Activated T-cell treated with anti-CD3 and anti-CD28 coated beads, Interleukin-2, amount 50 U/mL, for 4 hours (primary cell): ENCODE measurements around the gene LEMD1. TPM values are rescaled to one million over a fixed set of nuclear protein-coding genes. Genes with fewer than 3 reads are reported as not detected.
"Not testable (repeated sequence)": the region's sequence is repeated elsewhere in the genome, so short reads cannot be mapped to it uniquely, and the experiment has no call there.

Experiments used
- ATAC-seq, 2 donors: fragments of 200-7000 bp; cut with Tn5 transposase; one replicate each; pipeline ENCODE4 v1.10.0; 2021
- DNase-seq: peaks from one replicate; pipeline ENCODE4 v3.0.0-alpha.2; 2020
- H3K27me3 Mint-ChIP-seq: one replicate; pipeline ENCODE4 v1.8.0; 2021; ENCODE audit warnings: low read depth, mixed read lengths
- H3K36me3 Mint-ChIP-seq: one replicate; pipeline ENCODE4 v1.8.0; 2022; ENCODE audit warnings: mixed read lengths; ENCODE audit not compliant: insufficient read depth
- H3K4me1 Mint-ChIP-seq: one replicate; pipeline ENCODE4 v1.8.0; 2021; ENCODE audit warnings: low read depth, mixed read lengths
- H3K4me3 Mint-ChIP-seq: one replicate; pipeline ENCODE4 v1.8.0; 2021; ENCODE audit warnings: mild to moderate bottlenecking, moderate library complexity, mixed read lengths
- H3K9me3 Mint-ChIP-seq: one replicate; pipeline ENCODE4 v1.8.0; 2021; ENCODE audit warnings: mixed read lengths
- total RNA-seq, 3 donors: library from RNA; stranded (reverse); gene quantifications; one replicate each; pipeline ENCODE4 v1.2.1, GENCODE V29; 2021

Gene LEMD1
- total RNA-seq, 3 donors from 2014 or later, result 0.74 TPM; not detected in 2

DNA sequence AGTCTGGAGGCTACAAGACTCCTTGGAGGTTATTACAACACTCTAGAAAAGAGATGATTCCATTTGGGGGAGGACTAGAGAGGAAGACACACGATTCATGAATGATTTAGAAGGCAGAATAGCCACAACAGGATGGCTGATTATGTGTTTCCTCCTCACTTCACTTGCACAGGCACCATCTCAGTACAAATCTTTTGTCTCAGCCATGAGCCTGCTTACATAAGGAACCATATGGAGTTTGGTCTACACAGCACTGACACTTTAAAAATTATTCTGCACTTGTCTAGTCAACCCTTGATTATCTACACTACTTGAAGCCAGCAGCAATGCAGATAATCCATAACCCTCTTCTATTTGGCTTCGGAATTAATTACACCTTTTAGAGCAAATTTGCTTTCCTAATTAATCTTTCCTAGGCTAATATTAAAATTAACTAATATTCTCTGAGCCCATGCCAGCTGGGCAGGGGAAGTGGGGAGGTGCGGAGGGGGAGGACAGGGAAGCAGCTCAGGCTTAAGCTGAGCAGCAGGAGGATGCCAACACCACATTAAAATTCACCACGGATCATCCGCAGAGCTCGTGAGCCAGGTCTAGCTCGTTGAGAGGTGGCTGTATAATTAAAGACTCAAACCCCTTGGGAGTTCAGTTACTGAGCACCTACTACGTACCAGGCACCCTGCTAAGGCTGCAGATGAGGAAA, 3.2 kb upstream of the LEMD1 start:
- Mint-ChIP-seq H3K4me3 (no peak overlapping the region), H3K4me1 (peaks cover 2% of the 10 kb centered on the region), H3K36me3 (no peaks in the 10 kb centered on the region), H3K9me3 (no peaks in the 10 kb centered on the region), H3K27me3 (peaks cover 36% of the 10 kb centered on the region)
- ATAC-seq (no peak), DNase-seq (no peak)

DNA sequence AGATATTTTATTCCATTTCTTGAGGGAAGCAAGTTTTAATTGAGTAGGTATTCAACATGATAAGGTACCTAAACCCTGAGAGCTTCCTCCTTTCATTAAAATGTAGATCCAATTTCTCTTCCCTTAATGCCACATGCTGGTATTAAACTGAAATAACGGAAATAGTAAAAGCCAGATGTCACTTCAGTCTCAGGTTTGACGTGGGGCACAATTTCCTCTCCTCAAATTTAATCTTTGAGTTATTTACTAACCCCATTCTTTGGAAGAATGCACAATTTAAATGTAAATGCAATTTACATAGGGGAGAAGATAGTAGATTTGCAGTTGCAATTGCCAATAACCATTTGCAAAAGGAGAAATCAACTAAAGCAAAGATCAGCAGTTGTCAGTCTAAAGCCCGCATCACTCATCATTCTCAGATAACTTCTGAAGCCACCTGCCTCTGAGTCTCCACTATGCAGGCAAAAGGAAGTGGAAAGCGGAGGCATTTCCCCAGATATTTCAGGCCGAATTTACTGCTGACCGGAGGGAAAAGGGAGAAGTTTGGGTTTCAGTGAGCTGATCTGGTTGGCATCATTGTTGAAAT, 2.1 kb upstream of the LEMD1 start:
- no peak for ATAC-seq
- no peaks in the 10 kb centered on the region for H3K9me3 Mint-ChIP-seq
- no peaks in the 10 kb centered on the region for H3K4me1 Mint-ChIP-seq
- H3K27me3 Mint-ChIP-seq, result peaks cover 39% of the 10 kb centered on the region
- no peak overlapping the region for H3K4me3 Mint-ChIP-seq
- DNase-seq, result no peak
- H3K36me3 Mint-ChIP-seq, result no peaks in the 10 kb centered on the region

DNA sequence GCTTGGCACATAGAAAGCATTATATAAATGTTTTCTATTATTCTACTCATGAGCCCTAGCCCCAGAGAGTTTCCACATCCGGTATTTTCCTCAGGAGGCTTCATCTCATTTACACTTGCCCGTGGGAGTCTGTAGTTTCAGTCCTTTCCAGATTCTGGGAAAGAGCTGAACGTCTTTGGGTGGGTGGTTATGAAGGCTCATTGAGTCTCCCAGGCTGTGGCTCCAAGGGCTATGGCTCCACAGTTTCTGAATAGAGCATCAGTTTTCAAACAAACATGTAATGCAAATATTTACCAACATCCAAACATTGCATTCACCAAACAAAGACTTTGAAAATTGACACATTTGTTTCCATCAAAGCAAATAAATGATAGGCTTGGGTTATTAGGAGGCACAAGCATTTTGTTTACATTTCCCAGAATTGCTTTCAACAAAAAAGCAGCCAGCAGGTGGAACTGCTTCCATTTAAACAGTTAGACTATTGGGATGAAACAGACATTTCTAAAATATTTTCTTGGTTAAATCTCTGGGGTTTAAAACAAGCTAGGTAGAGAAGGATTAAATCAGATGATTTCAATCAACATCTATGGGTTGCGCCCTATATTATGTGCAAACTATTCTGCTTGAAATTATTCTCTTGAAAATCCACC, 1.3 kb upstream of the LEMD1 start:
- ATAC-seq, result no peak
- Mint-ChIP-seq H3K9me3 (no peaks in the 10 kb centered on the region), H3K4me1 (no peaks in the 10 kb centered on the region), H3K4me3 (no peak overlapping the region), H3K27me3 (peaks cover 39% of the 10 kb centered on the region), H3K36me3 (no peaks in the 10 kb centered on the region)
- DNase-seq, result no peak

DNA sequence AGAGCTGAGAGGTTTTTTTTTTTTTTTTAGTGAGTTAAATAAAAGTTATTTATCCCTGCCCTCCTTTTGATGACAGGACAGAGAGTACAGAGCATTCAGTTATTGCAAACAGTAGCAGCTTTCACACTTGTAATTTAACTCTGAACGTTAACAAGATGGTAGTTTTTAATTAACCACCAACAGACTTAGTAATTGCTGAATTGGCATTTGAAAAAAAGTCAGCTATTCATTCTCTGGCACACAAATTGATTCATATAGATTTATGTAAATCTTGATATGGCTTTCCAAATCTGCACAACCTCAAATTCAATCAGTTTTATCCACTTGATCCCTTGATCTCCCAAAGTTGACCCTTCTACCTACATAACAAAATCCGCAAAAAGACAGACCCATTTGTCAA, 918 bp downstream of the LEMD1 start:
- peaks cover 41% of the 10 kb centered on the region for H3K27me3 Mint-ChIP-seq
- H3K4me1 Mint-ChIP-seq, result no peaks in the 10 kb centered on the region
- DNase-seq (no peak), ATAC-seq (no peak)
- no peaks in the 10 kb centered on the region for H3K36me3 Mint-ChIP-seq
- no peaks in the 10 kb centered on the region for H3K9me3 Mint-ChIP-seq
- H3K4me3 Mint-ChIP-seq, result no peak overlapping the region

DNA sequence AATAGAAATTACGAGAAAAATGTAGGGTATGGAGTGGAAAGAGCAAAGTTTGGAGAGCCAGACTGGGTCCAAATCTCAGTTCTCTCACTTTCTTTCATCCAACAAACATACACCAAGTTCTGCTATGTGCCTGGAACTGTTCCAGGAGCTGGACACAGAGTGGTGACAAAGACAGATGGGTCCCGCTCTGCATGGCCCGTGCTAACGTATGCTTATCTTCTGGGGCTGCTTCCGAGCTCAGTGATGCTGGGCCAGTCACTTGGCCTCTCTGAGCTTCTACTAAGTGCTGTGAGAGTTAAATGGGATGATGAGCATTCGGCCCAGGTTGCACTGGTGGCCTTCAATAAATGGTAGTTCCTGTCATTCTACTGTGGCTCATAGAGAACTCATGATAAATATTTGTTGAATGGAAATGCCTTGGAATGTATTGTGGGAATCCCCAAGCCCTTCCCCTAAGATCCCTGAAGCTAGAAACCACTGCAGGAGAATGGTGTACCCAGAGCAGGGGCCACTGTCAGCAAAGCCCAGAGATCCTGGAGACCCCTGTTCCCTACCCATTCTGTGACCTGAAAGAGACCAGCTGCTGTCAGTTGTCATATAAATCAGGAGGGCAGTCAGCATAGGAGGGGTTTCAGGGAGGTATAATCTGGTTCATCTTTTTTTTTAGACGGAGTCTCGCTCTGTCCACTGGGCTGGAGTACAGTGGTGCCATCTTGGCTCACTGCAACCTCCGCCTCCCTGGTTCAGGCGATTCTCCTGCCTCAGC, 3.8 kb downstream of the LEMD1 start:
- Mint-ChIP-seq H3K36me3 (no peaks in the 10 kb centered on the region), H3K4me3 (no peak overlapping the region), H3K27me3 (peaks cover 24% of the 10 kb centered on the region), H3K9me3 (no peaks in the 10 kb centered on the region), H3K4me1 (no peaks in the 10 kb centered on the region)
- DNase-seq (no peak), ATAC-seq (no peak)

DNA sequence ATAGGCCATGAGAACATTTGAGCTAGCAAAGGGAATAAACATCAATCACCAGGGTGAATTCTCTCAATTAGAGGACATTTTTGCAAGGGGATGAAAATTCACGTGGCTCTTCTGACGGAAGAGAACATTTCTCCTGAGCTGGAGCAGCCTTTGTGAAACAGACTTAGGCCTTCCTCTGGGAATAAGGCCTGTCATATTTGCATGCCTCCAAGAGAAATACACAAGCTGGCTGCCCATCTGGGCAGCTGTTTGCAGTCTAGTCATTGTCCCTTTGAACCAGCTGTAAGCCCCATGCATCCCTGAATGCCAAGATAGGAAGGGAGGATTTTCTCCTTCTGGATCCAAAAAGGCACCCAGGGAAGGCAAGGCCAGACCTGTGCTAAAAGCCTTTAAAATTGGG, 5.5 kb downstream of the LEMD1 start:
- no peaks in the 10 kb centered on the region for H3K36me3 Mint-ChIP-seq

DNA sequence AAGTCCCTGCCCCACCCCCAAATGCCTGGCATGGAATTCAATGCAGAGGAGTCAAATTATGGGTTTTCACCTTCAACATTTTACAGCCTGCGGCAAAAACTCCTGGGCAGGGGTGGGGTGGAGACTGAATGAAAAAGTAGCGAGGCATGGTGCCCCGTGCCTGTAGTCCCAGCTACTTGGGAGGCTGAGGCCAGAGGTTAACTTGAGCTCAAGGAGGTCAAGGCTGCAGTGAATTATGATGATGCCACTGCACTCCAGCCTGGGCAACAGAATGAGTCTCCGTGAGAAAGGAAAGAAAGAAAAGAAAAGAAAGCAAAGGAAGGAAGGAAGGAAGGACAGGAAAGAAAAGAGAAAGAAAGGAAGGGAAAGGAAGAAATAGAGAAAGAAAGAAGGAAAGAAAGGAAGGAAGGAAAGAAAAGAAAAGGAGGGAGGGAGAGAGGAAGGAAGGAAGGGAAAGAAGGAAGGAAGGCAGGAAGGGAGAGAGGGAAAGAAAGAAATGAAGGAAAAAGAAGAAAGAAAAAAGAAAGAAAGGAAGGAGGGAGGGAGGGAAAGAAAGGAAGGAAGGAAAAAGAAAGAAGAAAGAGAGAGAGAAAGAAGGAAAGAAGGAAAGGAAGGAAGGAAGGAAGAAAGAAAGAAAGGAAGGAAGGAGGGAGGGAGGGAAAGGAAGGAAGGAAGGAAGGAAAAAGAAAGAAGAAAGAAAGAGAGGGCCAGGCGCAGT, 11.1 kb downstream of the LEMD1 start:
- Mint-ChIP-seq H3K36me3 (no peaks in the 10 kb centered on the region), H3K4me1 (peaks cover 16% of the 10 kb centered on the region), H3K4me3 (no peak overlapping the region), H3K27me3 (peaks cover 10% of the 10 kb centered on the region), H3K9me3 (peaks cover 3% of the 10 kb centered on the region)
- ATAC-seq, result no peak
- DNase-seq, result no peak

More for the DNA sequence above, 5.5 kb downstream of the LEMD1 start:
- Mint-ChIP-seq H3K9me3 (no peaks in the 10 kb centered on the region), H3K4me1 (no peaks in the 10 kb centered on the region), H3K27me3 (peaks cover 16% of the 10 kb centered on the region), H3K4me3 (no peak overlapping the region)
- ATAC-seq, result no peak
- no peak for DNase-seq

DNA sequence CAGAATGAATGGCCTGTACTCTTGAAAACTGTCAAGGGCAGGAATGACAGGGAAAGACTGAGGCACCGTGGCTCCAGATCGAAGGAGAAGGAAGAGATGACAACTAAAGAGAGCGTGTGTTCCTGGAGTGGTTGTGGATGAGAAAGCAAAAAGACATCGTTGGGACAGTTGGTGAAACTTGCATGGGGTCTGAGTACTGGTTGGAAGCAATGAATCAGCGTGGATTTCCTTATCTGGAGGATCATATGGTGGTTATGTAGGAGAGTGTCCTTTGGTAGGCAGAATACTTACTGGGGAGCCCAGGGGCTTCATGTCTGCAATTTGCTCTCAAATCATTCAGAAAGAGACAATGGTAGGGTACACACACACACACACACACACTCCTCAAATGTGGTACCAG, 13.9 kb downstream of the LEMD1 start:
- no peak for ATAC-seq
- Mint-ChIP-seq H3K9me3 (peaks cover 7% of the 10 kb centered on the region), H3K36me3 (no peaks in the 10 kb centered on the region), H3K27me3 (peaks cover 12% of the 10 kb centered on the region), H3K4me1 (peaks cover 16% of the 10 kb centered on the region), H3K4me3 (no peak overlapping the region)
- DNase-seq, result no peak

DNA sequence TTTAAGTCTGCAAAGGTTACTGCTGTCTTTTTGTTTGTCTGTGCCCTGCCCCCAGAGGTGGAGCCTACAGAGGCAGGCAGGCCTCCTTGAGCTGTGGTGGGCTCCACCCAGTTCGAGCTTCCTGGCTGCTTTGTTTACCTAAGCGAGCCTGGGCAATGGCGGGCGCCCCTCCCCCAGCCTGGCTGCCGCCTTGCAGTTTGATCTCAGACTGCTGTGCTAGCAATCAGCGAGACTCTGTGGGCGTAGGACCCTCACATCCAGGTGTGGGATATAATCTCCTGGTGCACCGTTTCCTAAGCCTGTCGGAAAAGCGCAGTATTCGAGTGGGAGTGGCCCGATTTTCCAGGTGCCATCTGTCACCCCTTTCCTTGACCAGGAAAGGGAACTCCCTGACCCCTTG, 15.6 kb downstream of the LEMD1 start:
- not testable (repeated sequence) for DNase-seq, H3K36me3 Mint-ChIP-seq, ATAC-seq, H3K4me3 Mint-ChIP-seq, H3K9me3 Mint-ChIP-seq
- Mint-ChIP-seq H3K4me1 (peaks cover 16% of the 10 kb centered on the region), H3K27me3 (peaks cover 12% of the 10 kb centered on the region)

DNA sequence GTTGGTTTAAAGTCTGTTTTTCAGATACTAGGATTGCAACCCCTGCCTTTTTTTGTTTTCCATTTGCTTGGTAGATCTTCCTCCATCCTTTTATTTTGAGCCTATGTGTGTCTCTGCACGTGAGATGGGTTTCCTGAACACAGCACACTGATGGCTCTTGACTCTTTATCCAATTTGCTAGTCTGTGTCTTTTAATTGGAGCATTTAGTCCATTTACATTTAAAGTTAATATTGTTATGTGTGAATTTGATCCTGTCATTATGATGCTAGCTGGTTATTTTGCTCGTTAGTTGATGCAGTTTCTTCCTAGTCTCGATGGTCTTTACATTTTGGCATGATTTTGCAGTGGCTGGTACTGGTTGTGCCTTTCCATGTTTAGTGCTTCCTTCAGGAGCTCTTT, 17.4 kb downstream of the LEMD1 start:
- H3K27me3 Mint-ChIP-seq, ATAC-seq, DNase-seq, H3K36me3 Mint-ChIP-seq, H3K9me3 Mint-ChIP-seq, H3K4me3 Mint-ChIP-seq: not testable (repeated sequence)
- peaks cover 16% of the 10 kb centered on the region for H3K4me1 Mint-ChIP-seq

DNA sequence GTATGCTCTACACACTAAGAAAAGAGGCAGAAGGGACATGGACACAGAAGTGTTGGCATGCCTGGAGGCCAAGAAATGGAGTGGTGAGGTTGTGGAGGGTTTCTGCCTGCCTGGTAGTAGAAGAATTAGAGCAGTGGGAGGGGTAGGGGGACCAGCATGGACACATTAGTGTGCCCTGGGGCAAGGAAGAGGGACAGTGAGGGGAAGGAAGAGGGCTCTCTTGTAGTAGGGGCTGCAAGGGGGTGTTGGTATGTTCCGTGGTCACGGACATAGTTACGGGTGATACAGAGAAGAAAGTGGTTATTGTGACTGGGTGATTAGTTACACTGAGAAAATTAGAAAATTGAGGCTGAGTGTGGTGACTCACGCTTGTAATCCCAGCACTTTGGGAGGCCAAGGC, 23.3 kb downstream of the LEMD1 start:
- no peak overlapping the region for H3K4me3 Mint-ChIP-seq
- no peak for DNase-seq
- H3K36me3 Mint-ChIP-seq, result no peaks in the 10 kb centered on the region
- peaks cover 6% of the 10 kb centered on the region for H3K27me3 Mint-ChIP-seq
- ATAC-seq, result no peak
- no peaks in the 10 kb centered on the region for H3K9me3 Mint-ChIP-seq
- H3K4me1 Mint-ChIP-seq, result peaks cover 2% of the 10 kb centered on the region

DNA sequence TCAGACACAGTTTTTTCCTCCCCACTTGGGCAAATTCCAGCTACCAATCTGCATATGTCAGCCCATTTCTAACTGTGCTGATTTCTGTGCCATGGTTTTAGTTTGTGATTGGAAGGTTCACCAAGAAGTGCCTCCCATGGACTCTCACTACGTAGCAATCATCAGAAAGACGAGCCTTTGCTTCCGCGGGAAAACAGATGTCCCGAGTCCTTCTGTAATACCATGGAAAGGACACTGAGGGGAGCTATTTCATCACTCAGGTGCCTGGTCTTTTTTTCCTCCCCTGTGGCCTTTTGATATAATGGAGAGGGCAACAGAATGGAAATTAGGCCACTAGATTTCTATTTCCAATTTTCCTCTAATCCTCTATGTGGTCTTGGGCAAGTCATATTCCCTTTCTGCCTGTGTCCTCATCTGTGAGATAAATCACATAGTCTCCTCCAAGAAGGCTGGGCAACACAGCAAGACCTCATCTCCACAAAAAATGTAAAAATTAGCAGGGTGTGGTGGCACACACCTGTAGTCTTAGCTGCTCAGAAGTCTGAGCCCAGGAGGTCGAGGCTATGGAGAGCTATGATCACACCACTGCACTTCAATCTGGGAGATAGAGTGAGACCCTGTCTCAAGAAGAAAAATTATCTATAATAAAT, 24.8 kb downstream of the LEMD1 start:
- Mint-ChIP-seq H3K9me3 (no peaks in the 10 kb centered on the region), H3K4me1 (peaks cover 2% of the 10 kb centered on the region), H3K4me3 (no peak overlapping the region), H3K36me3 (no peaks in the 10 kb centered on the region), H3K27me3 (peaks cover 10% of the 10 kb centered on the region)
- ATAC-seq, result peak in 1 of 2 donors; percentile 35
- DNase-seq, result no peak

DNA sequence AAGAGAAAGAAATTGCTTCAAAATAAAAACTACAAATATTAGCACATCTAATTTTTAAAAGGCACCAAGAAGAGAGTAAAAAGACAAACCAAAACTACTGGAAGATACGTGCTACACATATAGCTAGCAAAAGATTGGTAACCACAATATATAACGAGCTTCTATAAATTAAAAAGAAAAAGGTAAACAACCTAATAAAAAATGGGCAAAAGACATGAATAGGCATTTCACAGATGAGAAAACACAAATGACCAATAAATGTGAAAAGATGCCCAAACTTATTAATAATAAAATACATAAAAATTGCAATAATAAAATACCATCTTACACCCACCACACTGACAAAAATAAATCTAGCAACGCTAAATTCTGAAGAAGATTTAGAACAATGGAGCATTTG, 26.2 kb downstream of the LEMD1 start:
- no peak for ATAC-seq
- Mint-ChIP-seq H3K4me3 (no peak overlapping the region), H3K36me3 (no peaks in the 10 kb centered on the region), H3K27me3 (peaks cover 13% of the 10 kb centered on the region), H3K9me3 (no peaks in the 10 kb centered on the region), H3K4me1 (peaks cover 2% of the 10 kb centered on the region)
- DNase-seq, result no peak

DNA sequence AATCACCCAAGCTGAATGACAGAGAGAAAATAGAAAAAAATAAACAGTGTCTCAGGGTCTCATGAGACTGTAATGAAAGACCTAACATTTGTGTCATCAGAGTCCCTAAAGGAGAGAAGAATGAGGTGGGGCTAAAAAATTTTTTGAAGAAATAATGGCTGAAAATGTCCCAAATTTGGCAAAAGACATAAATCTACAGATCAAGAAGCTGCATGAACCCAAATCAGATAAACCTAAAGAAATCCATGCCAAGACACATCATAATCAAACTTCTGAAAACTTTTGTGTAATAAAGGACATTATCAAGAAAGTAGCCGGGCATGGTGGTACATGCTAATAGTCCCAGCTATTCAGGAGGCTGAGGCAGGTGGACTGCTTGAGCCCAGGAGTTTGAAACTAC, 29.2 kb downstream of the LEMD1 start:
- DNase-seq (no peak), ATAC-seq (no peak)
- no peak overlapping the region for H3K4me3 Mint-ChIP-seq
- H3K27me3 Mint-ChIP-seq, result peaks cover 21% of the 10 kb centered on the region
- H3K4me1 Mint-ChIP-seq, result peaks cover 2% of the 10 kb centered on the region
- no peaks in the 10 kb centered on the region for H3K9me3 Mint-ChIP-seq
- no peaks in the 10 kb centered on the region for H3K36me3 Mint-ChIP-seq
